ENCODE measurements around the gene COMMD2. TPM values are rescaled to one million over a fixed set of nuclear protein-coding genes. Genes with fewer than 3 reads are reported as not detected.

Gene COMMD2
- total RNA-seq, 1 donor from 2014 or later: 60.8 TPM

DNA sequence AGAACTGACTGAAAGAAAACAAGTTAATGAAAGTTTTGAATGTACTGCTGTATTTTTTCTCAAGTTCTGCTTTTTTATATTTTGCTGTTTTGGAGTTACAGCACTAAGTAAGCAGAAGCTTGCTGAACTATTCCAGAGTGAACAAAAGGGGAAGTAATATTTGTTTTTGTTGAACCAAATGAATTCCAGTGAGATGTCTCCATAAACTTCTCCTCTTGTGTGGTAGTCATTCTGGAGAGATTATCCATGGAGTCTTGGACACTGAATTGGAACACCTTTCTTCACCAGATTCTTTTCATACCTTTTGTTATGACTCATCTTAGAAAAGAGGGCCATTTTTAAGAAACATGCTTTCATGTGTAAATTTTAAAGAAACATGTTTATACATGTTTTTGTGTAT is 31.3 kb upstream of the COMMD2 start:
- DNase-seq: no peak
- H3K27ac Mint-ChIP-seq (ENCODE audit: unreplicated experiment): no peak overlapping the region

GRCh38 chr3:149781741-149782140 is 29.5 kb upstream of the COMMD2 start:
- Mint-ChIP-seq H3K4me1 (ENCODE audit: low read depth, unreplicated experiment) (no peaks in the 10 kb centered on the region), H3K36me3 (ENCODE audit: unreplicated experiment) (peaks cover 4% of the 10 kb centered on the region), H3K27me3 (ENCODE audit: unreplicated experiment) (peaks cover 3% of the 10 kb centered on the region), H3K9me3 (ENCODE audit: unreplicated experiment) (no peaks in the 10 kb centered on the region), H3K27ac (ENCODE audit: unreplicated experiment) (no peak overlapping the region), H3K4me3 (ENCODE audit: unreplicated experiment) (no peak overlapping the region)
- TF ChIP-seq CTCF (IDR thresholded peaks at IDR 0.05; ENCODE audit: partially characterized antibody, unreplicated experiment): no peak
- DNase-seq: no peak

More for the DNA sequence above, 31.3 kb upstream of the COMMD2 start:
- TF ChIP-seq CTCF (IDR thresholded peaks at IDR 0.05; ENCODE audit: partially characterized antibody, unreplicated experiment): no peak
- Mint-ChIP-seq H3K36me3 (ENCODE audit: unreplicated experiment) (no peaks in the 10 kb centered on the region), H3K4me3 (ENCODE audit: unreplicated experiment) (no peak overlapping the region), H3K9me3 (ENCODE audit: unreplicated experiment) (no peaks in the 10 kb centered on the region), H3K4me1 (ENCODE audit: low read depth, unreplicated experiment) (no peaks in the 10 kb centered on the region), H3K27me3 (ENCODE audit: unreplicated experiment) (no peaks in the 10 kb centered on the region)

- H3K4me3 Mint-ChIP-seq (ENCODE audit: unreplicated experiment): no peak overlapping the region
- no peak overlapping the region for H3K27ac Mint-ChIP-seq (ENCODE audit: unreplicated experiment)
- peaks cover 4% of the 10 kb centered on the region for H3K36me3 Mint-ChIP-seq (ENCODE audit: unreplicated experiment)
- TF ChIP-seq CTCF (IDR thresholded peaks at IDR 0.05; ENCODE audit: partially characterized antibody, unreplicated experiment): no peak
- H3K9me3 Mint-ChIP-seq (ENCODE audit: unreplicated experiment): no peaks in the 10 kb centered on the region
- no peak for DNase-seq
- peaks cover 3% of the 10 kb centered on the region for H3K27me3 Mint-ChIP-seq (ENCODE audit: unreplicated experiment)
- H3K4me1 Mint-ChIP-seq (ENCODE audit: low read depth, unreplicated experiment): no peaks in the 10 kb centered on the region
Measured at GRCh38 chr3:149781211-149781610, 28.9 kb upstream of the COMMD2 start.

DNA sequence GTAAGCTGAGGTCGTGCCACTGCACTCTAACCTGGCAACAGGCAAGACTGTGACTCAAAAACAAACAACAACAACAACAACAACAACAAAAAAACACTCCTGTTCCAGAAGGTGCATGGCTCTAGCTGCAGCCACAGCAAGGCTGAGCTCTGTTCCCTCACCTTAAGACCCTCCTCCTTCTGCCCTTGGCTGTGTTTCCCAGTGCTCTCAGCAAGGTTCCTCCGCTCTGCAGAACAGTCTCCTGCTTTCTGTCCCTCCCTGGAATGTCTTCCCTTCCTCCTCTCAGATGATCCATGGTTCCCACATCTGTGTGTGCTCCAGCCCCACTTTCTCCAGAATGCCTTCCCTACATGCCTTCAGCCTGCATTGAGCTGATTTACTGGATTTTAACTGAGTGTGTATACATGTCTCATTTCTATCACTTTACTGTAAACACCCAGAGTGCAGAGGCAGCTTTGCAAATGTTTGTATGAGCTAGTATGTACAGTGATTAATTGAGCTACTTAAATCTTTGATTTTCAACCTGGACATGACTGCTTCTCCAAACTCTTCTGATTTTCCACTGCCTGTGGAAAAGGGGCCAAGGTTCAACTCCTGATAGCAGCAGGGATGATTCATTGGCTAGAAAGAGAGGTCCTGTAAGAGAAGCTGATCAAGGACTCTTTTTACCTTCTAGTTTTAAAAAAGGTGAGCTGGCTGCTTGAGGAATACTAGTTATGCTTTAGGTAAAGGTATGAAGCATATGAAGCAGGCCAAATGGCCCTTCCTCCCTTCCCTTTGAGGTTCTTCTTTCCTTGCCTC is 25.3 kb upstream of the COMMD2 start:
- H3K4me3 Mint-ChIP-seq (ENCODE audit: unreplicated experiment): no peak overlapping the region
- H3K27ac Mint-ChIP-seq (ENCODE audit: unreplicated experiment): no peak overlapping the region
- H3K4me1 Mint-ChIP-seq (ENCODE audit: low read depth, unreplicated experiment): no peaks in the 10 kb centered on the region
- no peak for TF ChIP-seq CTCF (IDR thresholded peaks at IDR 0.05; ENCODE audit: partially characterized antibody, unreplicated experiment)
- peaks cover 4% of the 10 kb centered on the region for H3K36me3 Mint-ChIP-seq (ENCODE audit: unreplicated experiment)
- H3K27me3 Mint-ChIP-seq (ENCODE audit: unreplicated experiment): peaks cover 3% of the 10 kb centered on the region
- no peaks in the 10 kb centered on the region for H3K9me3 Mint-ChIP-seq (ENCODE audit: unreplicated experiment)
- no peak for DNase-seq

DNA sequence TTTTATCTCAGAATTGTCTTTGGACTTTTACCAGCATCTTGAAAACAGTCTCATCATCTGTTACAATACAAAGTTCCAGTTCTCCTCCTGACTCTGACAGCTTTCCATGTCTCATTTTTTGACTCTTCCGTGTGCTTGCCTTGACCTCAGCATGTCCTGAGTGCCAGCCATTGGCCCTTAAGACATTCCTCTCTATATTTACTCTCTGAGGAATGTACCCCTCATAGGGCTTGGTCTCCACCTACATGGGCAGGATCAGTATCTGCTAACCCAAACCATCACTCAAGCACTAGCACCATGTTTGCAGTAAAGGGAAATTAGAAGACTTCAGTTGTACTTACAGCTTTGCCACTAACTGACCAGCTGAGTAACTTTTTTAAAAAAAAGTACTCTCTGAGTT is 23.9 kb upstream of the COMMD2 start:
- H3K4me3 Mint-ChIP-seq (ENCODE audit: unreplicated experiment): no peak overlapping the region
- H3K27ac Mint-ChIP-seq (ENCODE audit: unreplicated experiment): no peak overlapping the region
- H3K36me3 Mint-ChIP-seq (ENCODE audit: unreplicated experiment): peaks cover 4% of the 10 kb centered on the region
- TF ChIP-seq CTCF (IDR thresholded peaks at IDR 0.05; ENCODE audit: partially characterized antibody, unreplicated experiment): no peak
- DNase-seq: no peak
- no peaks in the 10 kb centered on the region for H3K9me3 Mint-ChIP-seq (ENCODE audit: unreplicated experiment)
- peaks cover 5% of the 10 kb centered on the region for H3K27me3 Mint-ChIP-seq (ENCODE audit: unreplicated experiment)
- peaks cover 4% of the 10 kb centered on the region for H3K4me1 Mint-ChIP-seq (ENCODE audit: low read depth, unreplicated experiment)
